DND-41 (cell line): Measurements from ENCODE around the gene NFIB.

Source experiments
- EZH2 ChIP-seq: IDR thresholded peaks from 3 replicates; pipeline ENCODE4 v1.6.1; 2012; ENCODE audit warnings: borderline replicate concordance, low read depth, mild to moderate bottlenecking, moderate library complexity, low read length, inconsistent platforms; ENCODE audit not compliant: severe bottlenecking
- TF ChIP-seq, protein P1 (sequence below): IDR thresholded peaks from 2 replicates; pipeline ENCODE4 v1.5.1; 2012; ENCODE audit warnings: borderline replicate concordance, low read length, moderate library complexity, mild to moderate bottlenecking; ENCODE audit not compliant: poor library complexity, severe bottlenecking; ENCODE audit errors: extremely low read depth

- TF ChIP-seq, protein P1, sequence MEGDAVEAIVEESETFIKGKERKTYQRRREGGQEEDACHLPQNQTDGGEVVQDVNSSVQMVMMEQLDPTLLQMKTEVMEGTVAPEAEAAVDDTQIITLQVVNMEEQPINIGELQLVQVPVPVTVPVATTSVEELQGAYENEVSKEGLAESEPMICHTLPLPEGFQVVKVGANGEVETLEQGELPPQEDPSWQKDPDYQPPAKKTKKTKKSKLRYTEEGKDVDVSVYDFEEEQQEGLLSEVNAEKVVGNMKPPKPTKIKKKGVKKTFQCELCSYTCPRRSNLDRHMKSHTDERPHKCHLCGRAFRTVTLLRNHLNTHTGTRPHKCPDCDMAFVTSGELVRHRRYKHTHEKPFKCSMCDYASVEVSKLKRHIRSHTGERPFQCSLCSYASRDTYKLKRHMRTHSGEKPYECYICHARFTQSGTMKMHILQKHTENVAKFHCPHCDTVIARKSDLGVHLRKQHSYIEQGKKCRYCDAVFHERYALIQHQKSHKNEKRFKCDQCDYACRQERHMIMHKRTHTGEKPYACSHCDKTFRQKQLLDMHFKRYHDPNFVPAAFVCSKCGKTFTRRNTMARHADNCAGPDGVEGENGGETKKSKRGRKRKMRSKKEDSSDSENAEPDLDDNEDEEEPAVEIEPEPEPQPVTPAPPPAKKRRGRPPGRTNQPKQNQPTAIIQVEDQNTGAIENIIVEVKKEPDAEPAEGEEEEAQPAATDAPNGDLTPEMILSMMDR: no peak
- TF ChIP-seq EZH2: no peak
Measured at GRCh38 chr9:14186096-14186495, 127.8 kb downstream of the NFIB start.
